Activated CD4-positive, alpha-beta T cell treated with anti-CD3 and anti-CD28 coated beads for 1 hour (primary cell): Measurements from ENCODE around the gene DCLRE1B.
"Not testable (repeated sequence)": the region's sequence is repeated elsewhere in the genome, so short reads cannot be mapped to it uniquely, and the experiment has no call there.

Experiments
- DNase-seq: peaks from one replicate; pipeline ENCODE4 v3.0.0-alpha.2; 2020

The DCLRE1B gene

DNA sequence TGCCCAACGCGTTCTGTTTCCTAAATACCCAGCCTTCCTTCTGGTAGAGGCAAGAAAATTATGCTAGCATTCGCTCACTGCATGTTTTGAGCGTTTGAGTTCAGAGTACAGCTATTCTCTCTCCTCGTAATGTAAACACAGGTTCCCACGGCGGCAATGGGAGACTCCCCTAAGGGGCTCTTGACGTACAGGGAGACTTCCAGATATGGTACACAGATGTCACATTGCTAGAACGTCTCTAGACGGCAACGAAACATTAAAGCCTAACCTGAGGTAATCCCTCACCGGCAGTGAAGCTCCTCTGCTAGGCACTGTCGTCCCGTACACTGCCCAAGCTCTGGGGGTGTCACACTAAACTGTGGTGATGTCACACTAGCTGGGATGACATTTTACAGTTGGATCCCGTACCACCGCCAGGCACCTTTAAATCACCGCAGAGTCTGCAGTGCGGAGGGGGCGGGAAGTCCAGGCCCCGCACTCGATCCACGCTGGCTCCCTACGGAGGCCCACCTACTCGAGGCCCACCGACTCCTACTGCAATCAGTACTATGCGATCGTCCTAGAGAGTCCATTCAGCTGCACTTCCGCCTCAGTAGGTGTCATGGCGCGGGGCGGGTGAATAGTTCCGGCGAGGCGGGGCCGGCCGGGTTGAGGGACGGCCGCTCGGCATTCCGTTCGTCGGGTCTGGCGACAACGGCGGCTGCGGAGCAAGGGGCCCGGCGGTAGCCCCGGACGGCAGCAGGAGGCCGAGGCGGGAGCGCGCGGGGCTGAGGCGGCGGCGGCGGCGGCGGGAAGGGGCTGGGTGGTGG lies 24.0 kb downstream of the DCLRE1B start, which contains the start of gene HIPK1:
HIPK1 (plus strand) TSS at position 384 of the 809 bp plus-strand sequence.
- peak; percentile 89 for DNase-seq

GRCh38 chr1:113929750-113930498 lies 24.8 kb downstream of the DCLRE1B start:
- DNase-seq: peak; percentile 52

DNA sequence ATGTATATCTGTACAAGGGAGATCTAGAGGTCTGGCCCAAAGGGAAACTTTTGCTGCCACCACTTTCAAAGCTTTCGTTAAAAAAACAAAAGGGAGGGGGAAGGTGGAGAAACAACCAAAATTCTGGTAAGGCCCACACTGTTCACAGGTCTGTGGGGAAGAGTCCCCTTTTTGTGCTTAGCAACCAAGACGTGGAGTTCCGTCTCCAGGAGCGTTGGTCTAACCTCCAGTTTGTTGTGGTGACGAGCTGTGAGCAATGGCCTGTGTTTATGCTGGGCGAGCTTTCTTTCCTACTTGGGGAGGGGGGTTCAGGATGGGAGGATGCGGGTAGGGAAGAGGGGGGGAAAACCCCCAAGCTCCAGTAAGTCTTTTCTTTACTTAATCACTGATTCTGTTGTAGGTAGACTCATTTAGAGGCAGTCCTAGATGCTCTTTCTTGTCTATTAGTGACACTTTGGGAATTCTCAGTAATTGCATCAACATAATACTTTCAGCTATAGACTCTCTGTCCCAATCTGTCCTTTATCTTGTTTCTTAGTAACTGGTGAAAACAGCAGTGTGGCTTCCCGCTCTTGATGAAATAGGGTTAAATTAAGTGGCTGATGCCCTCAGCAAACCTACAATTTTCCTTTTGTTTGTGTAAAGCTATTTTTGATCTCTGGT lies 25.5 kb downstream of the DCLRE1B start:
- DNase-seq: peak; percentile 41

- no peak for DNase-seq
These were observed 26.3 kb downstream of the DCLRE1B start for GRCh38 chr1:113931451-113931851.

- DNase-seq: no peak
These were observed 28.9 kb downstream of the DCLRE1B start for GRCh38 chr1:113934006-113934405.

DNA sequence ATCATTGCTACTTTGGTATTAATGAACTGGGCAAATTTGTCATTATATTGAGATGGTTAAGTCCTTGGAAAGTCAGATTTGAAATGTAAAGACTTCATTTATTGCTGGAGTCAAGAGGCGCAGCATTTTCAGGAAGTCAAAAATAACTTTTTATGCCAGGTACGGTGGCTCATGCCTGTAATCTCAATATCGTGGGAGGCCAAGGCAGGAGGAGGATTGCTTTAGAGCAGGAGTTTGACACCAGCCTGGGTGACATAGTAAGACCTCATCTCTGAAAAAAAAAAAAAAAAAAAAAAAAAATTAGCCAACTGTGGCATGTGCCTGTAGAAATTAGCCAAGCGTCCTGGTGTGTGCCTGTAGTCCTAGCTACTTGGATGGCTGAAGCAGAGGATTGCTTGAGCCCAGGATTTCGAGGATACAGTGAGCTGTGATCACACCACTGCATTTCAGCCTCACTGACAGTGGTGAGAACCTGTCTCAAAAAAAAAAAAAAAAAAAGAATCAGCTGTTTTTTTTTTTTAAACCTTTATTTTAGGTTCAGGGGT lies 29.5 kb downstream of the DCLRE1B start:
- no peak for DNase-seq

- DNase-seq: no peak
These were observed 30.1 kb downstream of the DCLRE1B start for GRCh38 chr1:113935176-113935575.

DNA sequence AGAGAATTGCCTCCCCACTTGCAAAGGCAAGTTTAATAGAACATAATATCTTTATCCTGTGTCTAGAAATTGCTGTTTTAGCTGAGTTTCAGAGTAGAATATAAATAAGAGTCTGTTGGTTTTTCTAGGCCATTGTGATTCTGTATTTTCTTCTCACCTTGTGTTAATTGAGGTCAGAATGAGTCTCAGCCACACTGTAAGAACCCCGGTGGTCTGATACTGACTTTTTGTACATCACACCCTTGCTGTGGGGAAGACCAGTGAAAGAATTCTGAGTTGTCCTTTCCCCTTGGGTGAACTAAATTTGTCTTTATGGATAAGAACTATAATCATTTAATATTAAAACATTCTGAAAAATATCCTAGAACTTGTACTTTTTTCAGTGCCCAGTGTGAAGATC lies 30.8 kb downstream of the DCLRE1B start:
- no peak for DNase-seq

DNA sequence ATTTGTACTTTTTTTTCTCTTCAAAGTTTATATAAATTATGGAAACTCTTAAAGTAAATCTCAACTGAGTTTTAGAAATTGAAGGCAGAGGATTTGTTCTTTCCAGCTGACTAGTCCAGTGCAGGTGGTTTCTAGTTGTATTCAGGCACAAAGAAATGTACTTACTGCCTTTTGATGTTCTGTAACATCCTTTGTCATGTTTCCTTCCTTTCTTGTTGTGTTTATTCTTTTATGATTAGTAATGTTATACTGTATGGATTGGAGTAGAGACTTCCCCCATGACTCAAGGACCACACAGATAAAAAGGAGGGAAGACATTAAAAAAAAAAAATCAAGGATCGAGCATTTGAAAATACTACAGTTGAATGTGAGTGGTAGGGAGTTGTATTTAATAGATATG lies 32.0 kb downstream of the DCLRE1B start:
- no peak for DNase-seq

GRCh38 chr1:113938192-113938591 lies 33.1 kb downstream of the DCLRE1B start:
- DNase-seq: no peak

GRCh38 chr1:113940365-113941244 lies 35.5 kb downstream of the DCLRE1B start:
- peak; percentile 15 for DNase-seq

DNA sequence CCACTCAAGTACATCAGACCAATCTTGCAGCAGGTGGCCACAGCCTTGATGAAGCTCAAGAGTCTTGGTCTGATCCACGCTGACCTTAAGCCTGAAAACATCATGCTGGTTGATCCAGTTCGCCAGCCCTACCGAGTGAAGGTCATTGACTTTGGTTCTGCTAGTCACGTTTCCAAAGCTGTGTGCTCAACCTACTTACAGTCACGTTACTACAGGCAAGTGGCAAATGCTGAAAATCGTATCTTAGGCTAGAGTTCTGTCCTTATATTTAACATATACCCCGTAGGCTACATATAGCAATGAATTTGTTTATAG lies 36.1 kb downstream of the DCLRE1B start:
- DNase-seq: no peak

GRCh38 chr1:113942527-113942926 lies 37.4 kb downstream of the DCLRE1B start:
- no peak for DNase-seq

DNA sequence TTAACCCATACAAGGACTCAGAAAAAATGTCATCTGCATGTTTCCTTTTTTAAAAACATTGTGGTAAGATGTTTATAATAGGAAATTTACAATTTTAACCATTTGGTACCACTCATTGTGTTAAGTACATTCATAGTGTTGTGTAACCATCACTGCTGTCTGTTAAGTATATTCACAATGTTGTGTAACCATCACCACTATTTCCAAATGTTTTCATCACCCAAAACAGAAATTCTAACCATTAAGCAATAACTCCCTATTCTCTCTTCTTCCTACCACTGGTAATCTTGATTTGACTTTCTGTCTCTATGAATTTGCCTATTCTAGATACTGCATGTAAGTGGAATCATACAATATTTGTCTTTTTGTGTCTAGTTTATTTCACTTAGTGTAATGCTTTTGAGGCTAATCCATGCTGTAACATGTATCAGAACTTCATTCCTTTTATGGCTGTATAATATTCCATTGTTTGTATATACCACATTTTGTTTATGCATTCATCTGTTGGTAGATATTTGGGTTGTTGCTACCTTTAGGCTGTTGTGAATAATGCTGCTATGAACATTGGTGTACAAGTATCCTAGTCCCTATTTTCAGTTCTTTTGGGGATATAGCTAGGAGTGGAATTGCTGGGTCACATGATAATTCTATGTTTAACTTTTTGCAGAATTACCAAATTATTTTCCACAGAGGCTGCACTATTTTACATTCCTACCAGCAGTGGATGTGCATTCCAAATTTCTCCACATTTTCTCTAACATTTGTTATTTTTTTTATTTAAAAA lies 38.1 kb downstream of the DCLRE1B start:
- DNase-seq: no peak

DNA sequence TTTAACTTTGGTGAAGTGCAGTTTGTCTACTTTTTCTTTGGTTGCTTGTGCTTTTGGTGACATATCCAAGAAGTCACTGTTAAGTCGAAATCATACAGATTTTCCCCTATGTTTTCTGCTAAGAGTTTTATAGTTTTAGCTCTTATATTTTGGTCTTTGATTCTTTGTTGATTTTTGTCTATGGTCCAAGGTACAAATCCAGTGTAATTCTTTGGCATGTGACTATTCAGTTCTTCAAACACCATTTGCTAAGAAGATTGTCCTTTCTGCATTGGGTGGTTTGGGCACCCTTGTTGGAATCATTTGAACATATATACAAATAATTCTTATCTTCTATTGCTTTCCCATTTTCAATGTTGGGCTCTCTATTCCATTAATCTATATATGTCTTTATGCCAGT lies 40.2 kb downstream of the DCLRE1B start:
- no peak for DNase-seq

DNA sequence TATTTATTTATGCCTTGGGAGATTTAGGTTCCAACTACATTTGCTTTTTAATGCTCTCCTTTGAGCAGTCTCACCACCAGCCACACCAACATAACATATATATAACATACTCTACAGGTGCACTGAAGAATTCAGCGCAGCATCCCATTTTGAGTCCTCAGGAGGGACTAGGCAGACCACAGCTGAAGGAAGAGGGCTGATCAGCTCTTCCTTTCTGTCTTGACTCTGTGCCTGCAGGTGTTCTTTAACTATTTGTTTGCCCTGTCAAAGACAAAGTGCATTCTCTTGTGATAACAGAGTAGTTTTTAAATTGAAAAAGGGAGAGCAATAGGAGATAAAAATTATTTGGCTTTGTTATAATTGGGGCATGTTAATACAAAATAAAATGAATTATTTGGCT lies 41.0 kb downstream of the DCLRE1B start:
- DNase-seq: no peak

DNA sequence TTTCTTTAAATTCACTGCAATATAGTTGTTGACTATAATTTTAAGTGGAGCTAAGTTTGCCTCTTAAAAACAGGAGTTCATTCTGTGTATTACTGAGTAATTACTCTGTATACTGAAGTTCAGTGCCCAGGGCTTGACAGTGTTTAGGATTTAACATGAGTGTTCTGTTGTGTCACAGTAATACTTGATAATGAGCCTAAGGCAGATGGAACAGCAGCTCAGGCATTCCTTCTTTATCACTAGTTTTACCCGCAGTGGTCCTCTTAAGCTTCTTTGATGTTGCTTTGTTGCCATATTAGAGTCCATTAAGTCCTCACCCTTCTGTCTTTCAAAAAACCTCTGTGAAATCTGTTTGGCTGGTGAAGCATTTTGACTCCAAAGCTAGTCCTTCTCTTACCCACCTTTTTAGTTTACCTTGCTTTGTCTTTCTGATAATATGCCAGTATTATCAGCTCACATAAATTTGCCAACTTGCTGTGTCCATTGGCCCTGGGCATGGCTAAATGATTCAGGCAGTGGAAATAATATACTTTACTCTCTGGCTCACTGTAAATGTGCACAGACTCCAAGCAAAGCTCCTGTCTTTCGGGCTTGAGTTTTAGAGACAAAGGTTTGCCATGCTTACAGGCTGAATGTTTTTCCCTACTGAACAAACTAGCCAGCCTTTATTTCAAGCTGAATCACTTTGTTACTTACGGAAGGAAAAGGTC lies 41.7 kb downstream of the DCLRE1B start:
- DNase-seq: no peak

DNA sequence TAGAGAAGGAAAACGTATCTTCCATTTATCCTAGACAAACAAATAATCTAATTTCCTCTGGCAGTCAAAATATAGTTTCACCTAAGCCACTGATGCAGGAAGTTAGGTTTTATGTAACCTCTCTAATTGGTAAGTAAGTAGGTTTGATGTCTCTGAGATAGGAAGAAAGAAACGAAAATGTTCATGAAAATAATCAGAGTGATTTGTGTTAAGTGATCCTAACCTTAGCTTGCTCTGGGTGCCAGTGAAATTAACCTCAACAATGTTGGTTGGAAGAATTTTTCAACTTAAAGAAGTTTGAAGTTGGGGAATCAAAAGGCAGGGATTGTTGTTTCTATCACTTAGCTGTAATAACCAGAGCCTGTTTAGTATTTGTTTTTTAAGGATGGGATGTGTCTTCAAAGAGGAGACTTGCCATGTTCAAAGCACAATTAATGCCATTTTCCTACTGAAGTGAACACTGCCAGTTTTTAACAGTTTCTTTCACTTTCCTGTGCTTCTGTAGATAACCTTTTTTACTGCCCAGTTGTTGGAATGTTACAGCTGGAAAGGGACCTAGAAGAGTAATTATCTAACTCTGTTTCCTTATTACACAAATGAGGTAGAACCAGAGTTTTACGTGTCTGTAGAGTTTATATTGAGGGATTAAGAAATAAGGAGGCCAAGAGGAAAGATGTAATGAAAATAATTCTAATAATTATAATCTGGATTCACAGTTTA lies 42.4 kb downstream of the DCLRE1B start:
- DNase-seq: no peak

DNA sequence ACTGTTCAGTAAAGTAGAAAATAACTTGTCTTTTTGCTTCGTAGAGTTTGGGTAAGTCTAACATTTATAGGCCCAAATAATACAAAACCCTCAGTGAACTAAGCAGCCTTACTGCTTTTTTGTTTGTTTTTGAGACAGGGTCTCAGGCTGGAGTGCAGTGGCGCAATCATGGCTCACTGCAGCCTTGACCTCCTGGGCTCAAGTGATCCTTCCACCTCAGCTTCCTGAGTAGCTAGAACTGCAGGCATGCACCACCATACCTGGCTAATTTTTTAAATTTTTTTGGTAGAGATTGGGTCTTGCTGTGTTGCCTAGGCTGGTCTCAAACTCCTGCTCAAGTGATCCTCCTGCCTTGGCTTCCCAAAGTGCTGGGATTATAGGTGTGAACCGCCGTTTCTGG lies 43.0 kb downstream of the DCLRE1B start:
- not testable (repeated sequence) for DNase-seq

GRCh38 chr1:113949007-113949406 lies 43.9 kb downstream of the DCLRE1B start:
- DNase-seq: no peak
